Measurements from ENCODE around the gene DPP9. TPM values are rescaled to one million over a fixed set of nuclear protein-coding genes. Genes with fewer than 3 reads are reported as not detected.

Gene DPP9
- total and polyA plus RNA-seq, 2 donors (not counting 1 experiment from before 2014, with no cell fraction given), result 3.6 to 27.1 TPM

DNA sequence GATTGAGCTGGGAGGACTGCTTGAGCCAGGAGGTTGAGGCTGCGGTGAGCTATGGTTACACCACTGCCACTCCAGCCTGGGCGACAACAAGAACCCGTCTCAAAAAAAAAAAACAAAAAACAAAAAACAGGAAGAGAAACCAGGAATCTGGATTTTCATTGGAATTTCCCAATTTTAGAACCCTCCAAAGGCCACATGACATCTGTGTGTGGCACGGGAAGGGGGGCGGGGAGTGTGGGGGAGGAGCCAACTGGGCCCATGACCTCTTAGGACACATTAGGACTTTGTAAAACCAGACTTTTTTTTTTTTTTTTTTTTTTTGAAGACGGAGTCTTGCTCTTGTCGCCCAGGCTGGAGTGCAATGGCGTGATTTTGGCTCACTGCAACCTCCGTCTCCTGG lies 32.3 kb downstream of the DPP9 start:
- Histone ChIP-seq H3K9ac (ENCODE audit: insufficient read depth, low read length) (no peak overlapping the region), H3K79me2 (ENCODE audit: control insufficient read depth, insufficient read depth, low read length) (no peaks in the 10 kb centered on the region), H3K27me3 (ENCODE audit: control insufficient read depth, insufficient read depth, low read length) (no peaks in the 10 kb centered on the region), H2AFZ (ENCODE audit: low read length) (no peak overlapping the region), H3K4me3 (replicated peaks in 1 of 4; ENCODE audit: control extremely low read depth in 1 of 4, insufficient read depth in 1 of 4, low read depth in 3 of 4, low read length in 4 of 4) (no peak overlapping the region), H3K4me1 (ENCODE audit: control insufficient read depth, extremely low read depth, insufficient read depth, low read length) (peaks cover 3% of the 10 kb centered on the region), H3K9me3 (ENCODE audit: control insufficient read depth, insufficient read depth, low read depth, low read length) (no peaks in the 10 kb centered on the region), H3K36me3 (ENCODE audit: control insufficient read depth, insufficient read depth, low read length) (peaks cover 50% of the 10 kb centered on the region), H4K20me1 (ENCODE audit: control insufficient read depth, extremely low read depth, insufficient read depth, low read length) (no peaks in the 10 kb centered on the region), H3K27ac (ENCODE audit: insufficient read depth, low read length) (no peak overlapping the region), H3K4me2 (ENCODE audit: extremely low read depth, insufficient read depth, low read length) (no peak overlapping the region)
- no peak for TF ChIP-seq EZH2 (IDR thresholded peaks at IDR 0.05; ENCODE audit: low read length, missing control alignments)
- TF ChIP-seq, protein P1, sequence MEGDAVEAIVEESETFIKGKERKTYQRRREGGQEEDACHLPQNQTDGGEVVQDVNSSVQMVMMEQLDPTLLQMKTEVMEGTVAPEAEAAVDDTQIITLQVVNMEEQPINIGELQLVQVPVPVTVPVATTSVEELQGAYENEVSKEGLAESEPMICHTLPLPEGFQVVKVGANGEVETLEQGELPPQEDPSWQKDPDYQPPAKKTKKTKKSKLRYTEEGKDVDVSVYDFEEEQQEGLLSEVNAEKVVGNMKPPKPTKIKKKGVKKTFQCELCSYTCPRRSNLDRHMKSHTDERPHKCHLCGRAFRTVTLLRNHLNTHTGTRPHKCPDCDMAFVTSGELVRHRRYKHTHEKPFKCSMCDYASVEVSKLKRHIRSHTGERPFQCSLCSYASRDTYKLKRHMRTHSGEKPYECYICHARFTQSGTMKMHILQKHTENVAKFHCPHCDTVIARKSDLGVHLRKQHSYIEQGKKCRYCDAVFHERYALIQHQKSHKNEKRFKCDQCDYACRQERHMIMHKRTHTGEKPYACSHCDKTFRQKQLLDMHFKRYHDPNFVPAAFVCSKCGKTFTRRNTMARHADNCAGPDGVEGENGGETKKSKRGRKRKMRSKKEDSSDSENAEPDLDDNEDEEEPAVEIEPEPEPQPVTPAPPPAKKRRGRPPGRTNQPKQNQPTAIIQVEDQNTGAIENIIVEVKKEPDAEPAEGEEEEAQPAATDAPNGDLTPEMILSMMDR (conservative IDR thresholded peaks at IDR 0.05 in 1 of 2, IDR thresholded peaks at IDR 0.05 in 1 of 2; ENCODE audit: low read depth in 1 of 2, low read length in 2 of 2), result no peak
- DNase-seq (ENCODE audit: low read depth in 2 of 2), result no peak

DNA sequence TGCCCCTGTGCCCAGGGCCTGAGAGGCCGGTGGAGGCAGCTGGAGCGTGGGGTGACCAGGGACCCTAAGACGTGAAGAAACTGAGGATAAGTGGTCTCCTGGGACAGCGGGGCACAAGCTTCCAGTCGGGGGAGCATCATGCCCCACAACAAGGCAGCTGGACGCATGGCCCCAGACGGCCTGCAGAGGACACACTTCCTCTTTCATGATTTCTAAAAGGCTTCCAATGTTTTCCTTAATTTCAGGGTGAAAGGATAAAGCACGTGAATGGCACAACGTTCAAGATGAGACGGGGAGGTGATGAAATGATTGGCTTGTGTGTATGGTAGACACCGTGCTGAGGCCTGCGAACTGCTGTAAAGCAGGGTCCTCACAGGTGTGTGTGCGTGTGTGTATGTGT lies 33.3 kb downstream of the DPP9 start:
- peaks cover 49% of the 10 kb centered on the region for H3K36me3 ChIP-seq (ENCODE audit: control insufficient read depth, insufficient read depth, low read length)
- no peak overlapping the region for H2AFZ ChIP-seq (ENCODE audit: low read length)
- no peaks in the 10 kb centered on the region for H3K79me2 ChIP-seq (ENCODE audit: control insufficient read depth, insufficient read depth, low read length)
- no peak overlapping the region for H3K9ac ChIP-seq (ENCODE audit: insufficient read depth, low read length)
- no peaks in the 10 kb centered on the region for H4K20me1 ChIP-seq (ENCODE audit: control insufficient read depth, extremely low read depth, insufficient read depth, low read length)
- no peaks in the 10 kb centered on the region for H3K27me3 ChIP-seq (ENCODE audit: control insufficient read depth, insufficient read depth, low read length)
- no peak overlapping the region for H3K4me3 ChIP-seq (replicated peaks in 1 of 4; ENCODE audit: control extremely low read depth in 1 of 4, insufficient read depth in 1 of 4, low read depth in 3 of 4, low read length in 4 of 4)
- no peak for TF ChIP-seq EZH2 (IDR thresholded peaks at IDR 0.05; ENCODE audit: low read length, missing control alignments)
- TF ChIP-seq, protein P1 (conservative IDR thresholded peaks at IDR 0.05 in 1 of 2, IDR thresholded peaks at IDR 0.05 in 1 of 2; ENCODE audit: low read depth in 1 of 2, low read length in 2 of 2), result no peak
- H3K4me2 ChIP-seq (ENCODE audit: extremely low read depth, insufficient read depth, low read length), result no peak overlapping the region
- DNase-seq (ENCODE audit: low read depth in 2 of 2), result no peak
- H3K4me1 ChIP-seq (ENCODE audit: control insufficient read depth, extremely low read depth, insufficient read depth, low read length), result no peaks in the 10 kb centered on the region
- H3K9me3 ChIP-seq (ENCODE audit: control insufficient read depth, insufficient read depth, low read depth, low read length), result no peaks in the 10 kb centered on the region
- no peak overlapping the region for H3K27ac ChIP-seq (ENCODE audit: insufficient read depth, low read length)

DNA sequence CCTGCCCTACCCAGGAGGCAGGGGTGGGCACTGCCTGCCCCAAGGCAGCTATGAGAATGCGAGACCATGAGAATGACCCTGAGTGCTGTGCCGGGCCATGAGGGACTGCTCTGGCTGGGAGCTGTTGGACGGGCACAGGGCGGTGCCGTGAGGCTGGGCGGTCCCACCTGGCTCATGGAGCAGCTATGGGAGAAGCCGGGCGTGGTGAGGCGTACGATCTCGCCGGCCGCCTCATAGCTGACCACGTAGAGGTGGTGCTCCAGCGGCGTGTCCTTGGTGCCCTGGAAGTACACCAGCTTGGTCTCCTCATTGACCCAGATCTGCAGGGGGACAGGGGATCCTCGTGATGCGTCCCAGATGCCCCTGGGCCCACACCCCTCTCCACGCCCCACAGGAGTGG lies 34.2 kb downstream of the DPP9 start:
- Histone ChIP-seq H3K9ac (ENCODE audit: insufficient read depth, low read length) (no peak overlapping the region), H3K4me3 (replicated peaks in 1 of 4; ENCODE audit: control extremely low read depth in 1 of 4, insufficient read depth in 1 of 4, low read depth in 3 of 4, low read length in 4 of 4) (no peak overlapping the region), H3K4me2 (ENCODE audit: extremely low read depth, insufficient read depth, low read length) (no peak overlapping the region), H3K36me3 (ENCODE audit: control insufficient read depth, insufficient read depth, low read length) (peaks cover 49% of the 10 kb centered on the region), H3K9me3 (ENCODE audit: control insufficient read depth, insufficient read depth, low read depth, low read length) (no peaks in the 10 kb centered on the region), H3K4me1 (ENCODE audit: control insufficient read depth, extremely low read depth, insufficient read depth, low read length) (no peaks in the 10 kb centered on the region), H3K27me3 (ENCODE audit: control insufficient read depth, insufficient read depth, low read length) (no peaks in the 10 kb centered on the region), H4K20me1 (ENCODE audit: control insufficient read depth, extremely low read depth, insufficient read depth, low read length) (no peaks in the 10 kb centered on the region), H3K27ac (ENCODE audit: insufficient read depth, low read length) (no peak overlapping the region), H3K79me2 (ENCODE audit: control insufficient read depth, insufficient read depth, low read length) (no peaks in the 10 kb centered on the region), H2AFZ (ENCODE audit: low read length) (no peak overlapping the region)
- TF ChIP-seq, protein P1 (conservative IDR thresholded peaks at IDR 0.05 in 1 of 2, IDR thresholded peaks at IDR 0.05 in 1 of 2; ENCODE audit: low read depth in 1 of 2, low read length in 2 of 2), result no peak
- no peak for TF ChIP-seq EZH2 (IDR thresholded peaks at IDR 0.05; ENCODE audit: low read length, missing control alignments)
- no peak for DNase-seq (ENCODE audit: low read depth in 2 of 2)
